ENCODE results near the gene GPRC5A.

- TF ChIP-seq CTCF (conservative IDR thresholded peaks at IDR 0.05), result no peak
- TF ChIP-seq ZFX (IDR thresholded peaks at IDR 0.05), result no peak
These were observed 42.4 kb downstream of the GPRC5A start for GRCh38 chr12:12933742-12934141.
